Activated CD4-positive, alpha-beta T cell treated with anti-CD3 and anti-CD28 coated beads for 48 hours (primary cell): ENCODE data around the gene SH3PXD2B.
"Not testable (repeated sequence)": the region's sequence is repeated elsewhere in the genome, so short reads cannot be mapped to it uniquely, and the experiment has no call there.

Experiments used
- DNase-seq: peaks from one replicate; pipeline ENCODE4 v3.0.0-alpha.2; 2020

SH3PXD2B gene

GRCh38 chr5:172334196-172334595 lies 120.1 kb downstream of the SH3PXD2B start:
- peak; percentile 33 for DNase-seq

- not testable (repeated sequence) for DNase-seq
Observed at GRCh38 chr5:172326901-172327300, 127.4 kb downstream of the SH3PXD2B start.

GRCh38 chr5:172325452-172325851 lies 128.9 kb downstream of the SH3PXD2B start:
- no peak for DNase-seq

- DNase-seq, result no peak
Observed at GRCh38 chr5:172322028-172322965, 132.0 kb downstream of the SH3PXD2B start.

- no peak for DNase-seq
Observed at GRCh38 chr5:172321593-172321992, 132.7 kb downstream of the SH3PXD2B start.

GRCh38 chr5:172319708-172320441 lies 134.4 kb downstream of the SH3PXD2B start:
- DNase-seq, result no peak

DNA sequence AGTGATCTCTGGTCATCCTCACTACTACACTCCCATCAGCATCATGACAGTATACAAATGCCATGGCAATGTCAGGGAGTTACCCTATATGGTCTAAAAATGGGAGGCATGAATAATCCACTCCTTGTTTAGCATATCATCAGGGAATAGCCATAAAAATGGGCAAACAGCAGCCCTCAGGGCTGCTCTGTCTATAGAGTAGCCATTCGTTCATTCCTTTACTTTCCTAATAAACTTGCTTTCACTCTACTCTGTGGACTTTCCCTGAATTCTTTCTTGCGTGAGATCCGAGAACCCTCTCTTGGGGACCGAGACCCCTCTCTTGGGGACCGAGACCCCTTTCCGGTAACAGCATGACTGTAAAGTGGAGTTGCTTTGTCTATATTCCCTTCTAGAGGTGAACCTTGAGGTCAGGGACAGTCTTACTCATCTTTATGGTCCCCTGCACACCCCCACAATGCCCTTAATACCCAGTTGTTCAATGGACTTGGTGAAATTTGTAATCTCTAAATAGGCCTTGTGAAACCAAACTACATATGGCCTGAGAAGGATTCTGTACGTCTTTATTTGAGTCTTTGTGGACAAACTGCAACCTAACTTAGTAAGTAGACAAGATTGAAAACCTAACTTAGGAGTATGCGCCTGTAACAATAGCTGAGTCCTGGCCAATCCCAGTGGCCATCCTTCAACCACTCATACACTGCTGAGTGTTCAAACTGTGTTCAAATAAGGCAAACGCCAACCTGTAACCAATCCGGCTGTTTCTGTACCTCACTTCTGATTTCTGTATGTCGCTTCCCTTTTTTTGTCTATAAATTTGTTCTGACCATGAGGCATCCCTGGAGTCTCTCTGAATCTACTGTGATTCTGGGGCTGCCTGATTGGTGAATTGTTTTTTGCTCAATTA lies 138.5 kb downstream of the SH3PXD2B start:
- no peak for DNase-seq

GRCh38 chr5:172313915-172314314 lies 140.4 kb downstream of the SH3PXD2B start:
- no peak for DNase-seq

DNA sequence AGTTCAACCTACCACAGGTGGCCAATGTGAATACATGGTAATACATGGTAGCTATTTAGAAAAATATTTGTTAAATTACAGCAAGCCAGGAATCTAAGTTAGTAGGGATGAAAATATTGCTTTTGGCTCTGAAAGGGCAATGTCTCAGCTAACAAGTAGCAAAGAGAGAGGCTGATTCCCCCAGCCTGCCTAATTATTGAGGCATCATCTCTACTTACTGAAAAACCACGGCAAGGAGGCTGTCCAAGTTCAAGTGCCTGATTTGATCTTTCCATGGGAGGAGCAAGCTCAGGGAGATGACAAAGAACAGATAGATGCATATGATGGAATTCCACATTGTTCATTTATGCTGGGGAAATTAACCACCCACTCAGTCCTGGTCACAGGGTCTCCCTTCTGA lies 142.0 kb downstream of the SH3PXD2B start:
- no peak for DNase-seq

DNA sequence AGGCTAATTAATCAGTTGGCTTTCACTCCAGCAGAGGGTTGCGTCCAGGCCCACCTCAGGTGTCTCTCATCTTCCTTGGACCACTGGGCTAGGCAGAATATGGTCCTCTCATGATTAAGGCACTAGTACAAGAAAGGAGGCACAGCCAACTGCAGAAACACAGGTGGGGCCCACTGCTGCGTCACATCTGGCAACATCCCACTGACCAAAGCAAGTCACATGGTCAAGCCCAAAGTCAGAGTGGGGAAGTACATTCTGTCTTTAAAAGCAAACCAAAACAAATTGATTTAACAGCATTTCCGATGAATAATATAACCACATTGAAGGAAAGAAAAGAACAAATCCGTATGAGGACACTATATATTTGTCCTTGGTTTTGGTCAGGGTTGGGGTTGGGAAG lies 142.7 kb downstream of the SH3PXD2B start:
- DNase-seq, result no peak

DNA sequence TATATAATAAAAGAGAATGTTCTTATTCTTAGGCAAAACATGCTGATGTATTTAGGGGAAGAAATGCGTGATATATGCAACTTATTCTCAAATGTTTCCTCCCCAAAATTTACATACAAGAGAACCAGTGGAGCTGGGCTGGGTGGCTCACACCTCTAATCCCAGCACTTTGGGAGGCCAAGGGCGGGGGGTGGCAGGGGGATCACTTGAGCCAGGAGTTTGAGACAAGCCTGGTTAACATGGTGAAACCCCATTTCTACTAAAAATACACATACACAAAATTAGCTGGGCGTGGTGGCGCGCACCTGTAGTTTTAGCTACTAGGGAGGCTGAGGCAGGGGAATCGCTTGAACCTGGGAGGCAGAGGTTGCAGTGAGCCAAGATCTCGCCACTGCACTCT lies 143.3 kb downstream of the SH3PXD2B start:
- no peak for DNase-seq

DNA sequence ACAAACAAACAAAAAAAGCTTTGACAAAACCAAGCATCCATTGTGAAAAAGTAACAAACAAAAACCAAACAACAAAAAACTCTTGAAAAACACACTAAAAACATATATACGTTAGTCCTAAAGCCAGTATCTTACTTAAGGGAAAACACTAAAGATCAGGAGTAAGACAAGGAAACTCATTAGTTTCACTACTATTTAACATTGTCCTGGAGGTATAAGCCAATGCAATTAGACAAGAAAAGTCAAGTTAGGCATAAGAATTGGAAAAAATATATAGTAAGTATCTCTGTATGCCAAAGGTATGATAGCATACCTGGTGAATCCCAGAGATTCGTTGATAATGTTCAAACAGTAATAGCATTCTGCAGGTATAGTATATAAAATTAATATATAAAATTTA lies 148.9 kb downstream of the SH3PXD2B start:
- DNase-seq, result no peak

- no peak for DNase-seq
Observed at GRCh38 chr5:172303572-172304335, 150.6 kb downstream of the SH3PXD2B start.

DNA sequence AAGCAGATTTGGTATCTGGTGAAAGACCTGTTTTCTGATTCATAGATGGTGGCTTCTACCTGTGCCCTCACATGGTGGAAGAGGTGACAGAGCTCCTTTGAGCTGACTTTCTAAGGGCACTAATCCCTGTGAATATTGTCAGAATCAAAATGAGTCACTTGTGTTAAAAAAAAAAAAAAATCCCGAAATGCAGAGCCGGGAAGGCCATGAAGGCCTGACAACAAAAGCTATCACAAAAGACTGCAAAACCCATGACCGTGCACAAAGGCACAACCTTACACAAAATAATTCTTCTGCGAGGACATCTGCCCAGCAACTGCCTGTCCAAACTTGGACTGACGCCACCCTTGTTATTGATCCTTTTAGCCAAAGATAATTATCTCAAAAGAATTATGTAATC lies 151.2 kb downstream of the SH3PXD2B start:
- DNase-seq, result no peak

DNA sequence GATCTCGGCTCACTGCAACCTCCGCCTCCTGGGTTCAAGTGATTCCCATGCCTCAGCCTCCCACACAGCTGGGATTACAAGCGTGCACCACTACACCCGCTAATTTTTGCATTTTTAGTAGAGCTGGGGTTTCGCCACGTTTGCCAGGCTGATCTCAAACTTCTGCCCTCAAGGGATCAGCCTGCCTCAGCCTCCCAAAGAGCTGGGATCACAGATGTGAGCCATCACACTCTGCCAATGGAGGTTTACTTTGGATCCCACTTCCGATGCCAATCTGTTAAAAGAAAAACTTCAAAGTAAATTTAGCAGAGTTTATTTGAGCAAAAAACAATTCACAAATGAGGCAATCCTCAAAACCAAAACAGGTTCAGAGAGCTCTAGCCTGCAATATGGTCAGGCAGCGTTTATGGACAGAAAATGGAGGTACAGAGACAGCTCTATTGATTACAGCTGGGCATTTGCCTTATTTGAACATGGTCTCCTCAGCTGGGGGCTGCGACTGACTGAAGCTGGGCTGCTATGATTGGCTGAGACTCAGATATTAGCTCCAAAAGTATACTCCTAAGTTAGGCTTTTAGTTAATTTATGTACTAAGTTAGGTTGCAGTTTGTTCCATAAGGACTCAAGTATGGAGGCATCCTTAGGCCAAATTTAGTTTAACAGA lies 152.1 kb downstream of the SH3PXD2B start:
- no peak for DNase-seq

- DNase-seq, result no peak
Observed at GRCh38 chr5:172299916-172300439, 154.3 kb downstream of the SH3PXD2B start.

DNA sequence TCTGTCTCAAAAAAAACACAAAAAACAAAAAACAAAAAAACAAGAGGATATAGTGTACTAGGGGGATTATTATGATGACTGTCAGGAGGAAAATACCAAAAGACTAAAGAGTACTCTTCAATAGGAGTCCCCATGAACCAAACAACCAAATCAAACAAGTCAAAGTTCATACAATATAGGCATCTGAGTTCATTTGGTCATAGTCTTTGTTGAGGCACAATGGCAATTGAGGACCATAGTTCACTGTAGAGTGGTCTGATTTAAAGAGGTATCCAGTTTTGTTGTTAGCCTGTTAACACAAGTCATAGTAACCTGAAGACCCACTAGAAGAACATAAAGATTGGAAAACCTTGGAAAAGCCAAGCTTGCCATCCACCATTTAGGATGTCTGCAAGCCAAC lies 159.5 kb downstream of the SH3PXD2B start:
- no peak for DNase-seq

DNA sequence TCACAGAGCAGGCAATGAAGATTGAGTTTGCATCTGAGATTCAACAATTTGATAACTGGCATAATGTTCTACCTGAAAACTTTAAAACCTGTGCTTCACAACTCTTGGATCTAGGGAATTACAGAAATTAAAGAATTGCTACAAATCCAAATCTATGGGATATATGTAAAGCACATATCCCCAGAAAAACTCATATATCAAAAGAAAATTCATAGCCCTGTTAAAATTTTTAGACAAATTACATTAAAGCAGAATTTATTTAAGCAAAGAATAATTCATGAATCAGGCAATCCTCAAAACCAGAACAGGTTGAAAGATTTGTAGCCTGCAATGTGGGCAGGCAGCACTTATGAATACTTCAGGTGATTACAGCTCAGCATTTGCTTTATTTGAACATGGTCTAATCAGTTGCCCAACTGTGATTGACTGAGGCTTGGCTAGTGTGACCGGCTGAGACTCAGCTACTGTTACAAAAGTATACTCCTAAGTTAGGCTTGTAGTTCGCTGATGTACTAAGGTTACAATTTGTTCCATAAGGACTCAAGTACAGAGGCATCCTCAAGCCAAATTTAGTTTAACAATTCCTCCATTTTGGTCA lies 160.5 kb downstream of the SH3PXD2B start:
- no peak for DNase-seq

- peak; percentile 72 for DNase-seq
Observed at GRCh38 chr5:172293054-172293744, 161.1 kb downstream of the SH3PXD2B start.

DNA sequence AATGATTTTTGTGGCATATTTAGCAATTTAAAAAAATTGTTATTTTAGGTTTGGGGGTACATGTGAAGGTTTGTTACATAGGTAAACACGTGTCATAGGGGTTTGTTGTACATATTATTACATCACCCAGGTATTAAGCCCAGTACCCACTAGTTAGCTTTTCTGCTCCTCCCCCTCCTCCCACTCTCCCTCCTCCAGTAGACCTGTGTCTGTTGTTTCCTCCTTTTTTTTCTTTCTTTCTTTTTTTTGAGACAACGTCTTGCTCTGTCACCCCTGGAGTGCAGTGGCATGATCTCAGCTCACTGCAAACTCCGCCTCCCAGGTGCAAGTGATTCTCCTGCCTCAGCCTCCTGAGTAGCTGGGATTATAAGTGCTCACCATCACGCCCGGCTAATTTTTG lies 162.5 kb downstream of the SH3PXD2B start:
- DNase-seq, result not testable (repeated sequence)
